Endothelial cell of umbilical vein (primary cell): Measurements from ENCODE around the gene REPIN1. TPM values are rescaled to one million over a fixed set of nuclear protein-coding genes. Genes with fewer than 3 reads are reported as not detected.

Experiments used
- BruUV-seq: library from RNA; stranded (reverse); fragments of 400-500 nt; replicated peaks from 2 replicates; lab custom pipeline; 2021; lab: Mats Ljungman, UMichigan
- CTCF ChIA-PET: fragments of 300-600, 350-600 bp; sonication (Branson Sonifier 250); formaldehyde crosslinking; loops from one replicate; lab custom pipeline; 2021; ENCODE audit warnings: antibody characterized with exemption, inconsistent platforms; lab: Charles Lee
- POLR2A ChIA-PET: fragments of 300-600, 350-600 bp; sonication (Branson Sonifier 250); formaldehyde crosslinking; loops from one replicate; lab custom pipeline; 2021; ENCODE audit warnings: antibody characterized with exemption, inconsistent platforms; lab: Charles Lee
- DNase-seq: peaks from one replicate; pipeline ENCODE4 v3.0.0-alpha.2; 2011; ENCODE audit warnings: low read depth, low spot score
- FAIRE-seq: peaks from 2 replicates; lab custom pipeline; 2011; peaks lifted over from hg19 to GRCh38; lab: Jason Lieb, UNC
- H2AFZ ChIP-seq: 2 replicates; pipeline ENCODE4 v1.6.0; 2012; ENCODE audit warnings: low read depth, low read length, control low read depth, inconsistent platforms
- H3K27ac ChIP-seq: 2 replicates; pipeline ENCODE4 v1.5.1; 2011; ENCODE audit warnings: low read depth, mild to moderate bottlenecking, control low read depth, low read length, moderate library complexity; ENCODE audit not compliant: insufficient read depth
- H3K27me3 ChIP-seq, 2 experiments: 2 replicates each; pipeline versions ENCODE4 v1.6.0 to v1.6.1; 2011; ENCODE audit warnings: low read length in 2 of 2, mixed read lengths in 1 of 2; ENCODE audit not compliant: control insufficient read depth in 2 of 2, insufficient read depth in 2 of 2
- H3K36me3 ChIP-seq, 2 experiments: 2 replicates in 1 of 2; 3 replicates in 1 of 2; pipeline ENCODE4 v1.5.1; 2011; ENCODE audit warnings: low read length in 2 of 2, mild to moderate bottlenecking in 1 of 2, moderate library complexity in 1 of 2; ENCODE audit not compliant: control insufficient read depth in 2 of 2, insufficient read depth in 2 of 2; ENCODE audit errors: extremely low read depth in 1 of 2
- H3K4me1 ChIP-seq: 3 replicates; pipeline ENCODE4 v1.5.1; 2011; ENCODE audit warnings: mild to moderate bottlenecking, low read length; ENCODE audit not compliant: control insufficient read depth, insufficient read depth; ENCODE audit errors: extremely low read depth
- H3K4me2 ChIP-seq: 2 replicates; pipeline ENCODE4 v1.6.1; 2011; ENCODE audit warnings: low read length, control low read depth, mixed read lengths; ENCODE audit not compliant: insufficient read depth
- H3K4me3 ChIP-seq, 3 experiments: fragments of 200-600 bp in 1 of 3; sonication (generic), shearing (Covaris generic) in 1 of 3; replicated peaks in 1 of 3; 2 replicates each; pipeline ENCODE4 v1.5.1; 2011 to 2016; ENCODE audit warnings: control low read depth in 3 of 3, low read length in 3 of 3, mild to moderate bottlenecking in 2 of 3, inconsistent platforms in 1 of 3, low read depth in 1 of 3, moderate library complexity in 1 of 3; ENCODE audit not compliant: insufficient read depth in 1 of 3
- H3K79me2 ChIP-seq: 2 replicates; pipeline ENCODE4 v1.6.0; 2012; ENCODE audit warnings: low read length, inconsistent platforms; ENCODE audit not compliant: control insufficient read depth, insufficient read depth
- H3K9ac ChIP-seq: replicated peaks from 2 replicates; pipeline ENCODE3; 2011; ENCODE audit warnings: low read length, control low read depth; ENCODE audit not compliant: insufficient read depth; ENCODE audit errors: extremely low read depth
- H3K9me1 ChIP-seq: replicated peaks from 3 replicates; pipeline ENCODE4 v1.6.0; 2011; ENCODE audit warnings: mild to moderate bottlenecking, low read length; ENCODE audit not compliant: control insufficient read depth, insufficient read depth; ENCODE audit errors: extremely low read depth
- H3K9me3 ChIP-seq: replicated peaks from 2 replicates; pipeline ENCODE4 v1.5.1; 2012; ENCODE audit warnings: low read length, inconsistent platforms; ENCODE audit not compliant: control insufficient read depth, insufficient read depth
- H4K20me1 ChIP-seq: replicated peaks from 2 replicates; pipeline ENCODE3; 2011; ENCODE audit warnings: mild to moderate bottlenecking, low read length; ENCODE audit not compliant: control insufficient read depth, insufficient read depth; ENCODE audit errors: extremely low read depth
- EZH2 ChIP-seq: IDR thresholded peaks from 2 replicates; pipeline ENCODE4 v1.6.1; 2012; ENCODE audit warnings: borderline replicate concordance, low read depth, mild to moderate bottlenecking, moderate library complexity, low read length, inconsistent platforms; ENCODE audit not compliant: severe bottlenecking
- FOS ChIP-seq: IDR thresholded peaks from 2 replicates; pipeline ENCODE4 v1.6.1; 2011; ENCODE audit warnings: mild to moderate bottlenecking, low read length, moderate library complexity, borderline replicate concordance; ENCODE audit not compliant: insufficient read depth
- GATA2 ChIP-seq: IDR thresholded peaks from 2 replicates; pipeline ENCODE4 v1.7.0; 2011; ENCODE audit warnings: low read depth, mild to moderate bottlenecking, moderate library complexity, mixed read lengths, low read length; ENCODE audit not compliant: insufficient read length, insufficient read depth
- JUN ChIP-seq: IDR thresholded peaks from 2 replicates; pipeline ENCODE4 v1.6.1; 2011; ENCODE audit warnings: borderline replicate concordance, low read depth; ENCODE audit not compliant: insufficient read length, insufficient read depth
- MAX ChIP-seq: IDR thresholded peaks from 2 replicates; pipeline ENCODE4 v1.6.1; 2011; ENCODE audit not compliant: insufficient read depth, insufficient read length
- MYC ChIP-seq: IDR thresholded peaks from one replicate; pipeline ENCODE4 v1.6.1; 2011; ENCODE audit warnings: mild to moderate bottlenecking, low read depth, low read length
- POLR2A ChIP-seq: IDR thresholded peaks from 2 replicates; pipeline ENCODE4 v1.6.1; 2012; ENCODE audit warnings: low read depth, mild to moderate bottlenecking, control low read depth, low read length
- POLR2AphosphoS5 ChIP-seq: IDR thresholded peaks from 2 replicates; pipeline ENCODE4 v1.6.1; 2012; ENCODE audit warnings: low read depth, mild to moderate bottlenecking, control low read depth, low read length, moderate library complexity; ENCODE audit not compliant: insufficient read depth
- dilution Hi-C: fragments of 300-500 bp; cut with MboI; formaldehyde crosslinking; loops from one replicate; pipeline ENCODE4 v1.15.0; 2019; ENCODE audit warnings: low sequenced_read_pairs; ENCODE audit not compliant: extremely low pct_ligation_motif_present
- intact Hi-C: fragments of 100-400 bp; cut with micrococcal nuclease; formaldehyde crosslinking; loops from one replicate; pipeline ENCODE4 v1.10.0; 2022
- polyA plus RNA-seq, 4 experiments: library from polyadenylated mRNA; depleted of rRNA in 3 of 4; stranded (reverse) in 3 of 4; unstranded in 1 of 4; fragments of >200 nt; gene quantifications; 2 replicates each; pipeline versions ENCODE4 v1.2.1 to v1.2.3, GENCODE V29; 2011 to 2012; ENCODE audit warnings: missing spikeins in 1 of 4
- total RNA-seq: library from RNA; stranded (reverse); gene quantifications from 2 replicates; pipeline ENCODE4 v1.2.3, GENCODE V29; 2021
- TF ChIP-seq, protein P1 (sequence below), 2 donors: IDR thresholded peaks; 1 replicate in 1 of 2; 2 replicates in 1 of 2; pipeline ENCODE4 v1.5.1; 2011; ENCODE audit warnings: low read length in 2 of 2, mild to moderate bottlenecking in 2 of 2, moderate library complexity in 2 of 2, control low read depth in 1 of 2, inconsistent platforms in 1 of 2, low read depth in 1 of 2; ENCODE audit not compliant: insufficient read depth in 1 of 2; ENCODE audit errors: extremely low read depth in 1 of 2

Gene REPIN1
- total and polyA plus RNA-seq, 2 donors (not counting 3 experiments of a cell fraction or from before 2014, with no cell fraction given) = 108 to 140 TPM

DNA sequence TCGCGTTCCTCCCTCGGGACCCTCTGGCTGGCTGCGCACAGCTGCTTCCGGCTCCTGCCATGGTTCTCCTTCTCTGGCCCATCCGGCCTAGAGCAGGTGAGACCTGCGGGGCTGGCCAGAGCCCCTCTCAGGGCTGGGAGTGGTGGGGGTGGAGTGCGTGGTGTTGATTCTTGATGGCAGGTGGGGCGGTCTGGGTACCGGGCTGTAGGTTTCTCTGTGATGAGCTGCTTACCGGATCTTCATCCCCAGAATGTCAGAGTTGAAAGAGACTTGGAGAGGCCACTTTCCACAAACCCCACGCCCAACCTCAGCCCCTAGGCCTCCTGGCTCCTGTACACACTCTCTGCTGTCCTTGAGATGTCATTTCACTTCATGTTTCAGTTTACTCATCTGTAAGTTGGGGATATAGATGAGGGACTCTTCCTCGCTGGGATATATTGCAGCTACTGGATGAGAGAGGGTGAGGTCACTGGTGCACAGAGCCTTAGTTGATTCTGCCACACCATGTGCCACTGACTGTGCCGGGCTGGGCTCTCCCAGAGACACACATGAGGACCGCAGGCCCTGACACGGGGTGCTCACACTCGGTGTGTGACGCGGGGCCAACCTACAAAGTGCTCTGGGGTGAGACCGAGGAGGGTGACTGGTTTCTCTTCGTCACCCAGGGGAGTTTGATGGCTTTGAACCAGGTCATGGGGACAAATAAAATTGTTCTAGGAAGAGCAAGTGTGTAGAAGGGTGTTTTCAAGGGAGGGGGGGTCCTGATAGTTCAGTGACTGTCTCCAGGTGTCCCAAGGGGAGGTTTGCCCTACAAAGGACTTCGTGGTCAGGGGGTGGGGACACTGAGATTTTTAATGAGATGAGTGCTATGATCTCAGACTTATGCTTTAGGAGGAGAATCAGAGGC, 40.0 kb downstream of the REPIN1 start:
- Histone ChIP-seq H3K36me3 (no peaks in the 10 kb centered on the region), H3K9me1 (no peaks in the 10 kb centered on the region), H2AFZ (no peak overlapping the region), H3K27ac (no peak overlapping the region), H3K9ac (no peak overlapping the region), H3K27me3 (no peaks in the 10 kb centered on the region), H3K4me2 (no peak overlapping the region), H4K20me1 (no peaks in the 10 kb centered on the region), H3K79me2 (no peaks in the 10 kb centered on the region), H3K4me1 (peaks cover 15% of the 10 kb centered on the region), H3K9me3 (no peaks in the 10 kb centered on the region), H3K4me3 (no peak overlapping the region)
- ChIA-PET POLR2A (no interaction called here), CTCF (interaction anchor here (1.8 kb wide), 1 partner anchor 40 kb away, joined by 6 read pairs; the partner anchor contains the start of gene REPIN1)
- intact Hi-C loops = no loop called here
- TF ChIP-seq FOS (no peak), JUN (no peak)
- no TSS peak for BruUV-seq
- dilution Hi-C loops = no loop called here
- DNase-seq (no peak), FAIRE-seq (no peak)

- no peaks in the 10 kb centered on the region for H3K36me3 ChIP-seq
- CTCF ChIA-PET = interaction anchor here (0.7 to 1.8 kb wide), 2 partner anchors 12 to 40 kb away, joined by 3 to 6 read pairs; partner anchors contain the start of gene REPIN1
- no peaks in the 10 kb centered on the region for H3K79me2 ChIP-seq
- peaks cover 10% of the 10 kb centered on the region for H3K4me1 ChIP-seq
- H3K9me1 ChIP-seq = no peaks in the 10 kb centered on the region
- POLR2A ChIA-PET = no interaction called here
- intact Hi-C loops = no loop called here
- DNase-seq = no peak
- no peak overlapping the region for H3K9ac ChIP-seq
- H3K27me3 ChIP-seq = no peaks in the 10 kb centered on the region
- no peak overlapping the region for H3K4me2 ChIP-seq
- FAIRE-seq = no peak
- dilution Hi-C loops = no loop called here
- BruUV-seq = no TSS peak
- H2AFZ ChIP-seq = no peak overlapping the region
- TF ChIP-seq GATA2 (no peak), JUN (no peak), POLR2A (no peak), MYC (no peak), MAX (no peak), POLR2AphosphoS5 (no peak), FOS (no peak), EZH2 (no peak)
- TF ChIP-seq, protein P1, sequence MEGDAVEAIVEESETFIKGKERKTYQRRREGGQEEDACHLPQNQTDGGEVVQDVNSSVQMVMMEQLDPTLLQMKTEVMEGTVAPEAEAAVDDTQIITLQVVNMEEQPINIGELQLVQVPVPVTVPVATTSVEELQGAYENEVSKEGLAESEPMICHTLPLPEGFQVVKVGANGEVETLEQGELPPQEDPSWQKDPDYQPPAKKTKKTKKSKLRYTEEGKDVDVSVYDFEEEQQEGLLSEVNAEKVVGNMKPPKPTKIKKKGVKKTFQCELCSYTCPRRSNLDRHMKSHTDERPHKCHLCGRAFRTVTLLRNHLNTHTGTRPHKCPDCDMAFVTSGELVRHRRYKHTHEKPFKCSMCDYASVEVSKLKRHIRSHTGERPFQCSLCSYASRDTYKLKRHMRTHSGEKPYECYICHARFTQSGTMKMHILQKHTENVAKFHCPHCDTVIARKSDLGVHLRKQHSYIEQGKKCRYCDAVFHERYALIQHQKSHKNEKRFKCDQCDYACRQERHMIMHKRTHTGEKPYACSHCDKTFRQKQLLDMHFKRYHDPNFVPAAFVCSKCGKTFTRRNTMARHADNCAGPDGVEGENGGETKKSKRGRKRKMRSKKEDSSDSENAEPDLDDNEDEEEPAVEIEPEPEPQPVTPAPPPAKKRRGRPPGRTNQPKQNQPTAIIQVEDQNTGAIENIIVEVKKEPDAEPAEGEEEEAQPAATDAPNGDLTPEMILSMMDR (IDR thresholded peaks at IDR 0.05; ENCODE audit: extremely low read depth in 1 of 2, insufficient read depth in 1 of 2, low read depth in 1 of 2, low read length in 2 of 2) = no peak
- no peaks in the 10 kb centered on the region for H3K9me3 ChIP-seq
- H3K27ac ChIP-seq = no peak overlapping the region
- H4K20me1 ChIP-seq = no peaks in the 10 kb centered on the region
- H3K4me3 ChIP-seq = no peak overlapping the region
These were observed 40.8 kb downstream of the REPIN1 start for GRCh38 chr7:150409300-150410030.
